DND-41 (cell line): ENCODE results near the gene DYNLT5.
"Not testable (repeated sequence)": the region's sequence is repeated elsewhere in the genome, so short reads cannot be mapped to it uniquely, and the experiment has no call there.

ENCODE experiments used
- ATAC-seq: fragments of 200-7000 bp; cut with Tn5 transposase; 3 replicates; pipeline ENCODE4 v1.9.1; 2021; ENCODE audit warnings: low read depth; ENCODE audit not compliant: insufficient read depth
- DNase-seq: peaks from one replicate; pipeline ENCODE4 v3.0.0-alpha.2; 2020
- H2AFZ ChIP-seq: 2 replicates; pipeline ENCODE4 v1.6.0; 2012; ENCODE audit warnings: low read depth, low read length
- H3K27ac ChIP-seq: 2 replicates; pipeline ENCODE4 v1.5.1; 2012; ENCODE audit warnings: low read length, inconsistent platforms
- H3K27me3 ChIP-seq: fragments of 200-600 bp; sonication (generic); 2 replicates; pipeline ENCODE4 v1.6.0; 2012; ENCODE audit warnings: low read length, mild to moderate bottlenecking, inconsistent platforms; ENCODE audit not compliant: insufficient read depth, poor library complexity
- H3K36me3 ChIP-seq: 2 replicates; pipeline ENCODE4 v1.5.1; 2012; ENCODE audit warnings: low read length, inconsistent platforms; ENCODE audit not compliant: insufficient read depth
- H3K4me1 ChIP-seq: 2 replicates; pipeline ENCODE4 v1.5.1; 2012; ENCODE audit warnings: mild to moderate bottlenecking, low read length; ENCODE audit not compliant: insufficient read depth
- H3K4me2 ChIP-seq: 2 replicates; pipeline ENCODE4 v1.6.0; 2012; ENCODE audit warnings: mild to moderate bottlenecking, moderate library complexity, low read length, inconsistent platforms; ENCODE audit not compliant: insufficient read depth
- H3K4me3 ChIP-seq, 2 experiments: fragments of 200-600 bp in 1 of 2; shearing (Covaris generic) in 1 of 2; 2 replicates each; pipeline ENCODE4 v1.5.1; 2012 to 2016; ENCODE audit warnings: inconsistent platforms in 2 of 2, low read length in 2 of 2, mild to moderate bottlenecking in 2 of 2, low read depth in 1 of 2, moderate library complexity in 1 of 2
- H3K79me2 ChIP-seq: 2 replicates; pipeline ENCODE4 v1.6.0; 2012; ENCODE audit warnings: low read length, inconsistent platforms; ENCODE audit not compliant: insufficient read depth
- H3K9ac ChIP-seq: 2 replicates; pipeline ENCODE4 v1.6.0; 2012; ENCODE audit warnings: low read depth, mild to moderate bottlenecking, inconsistent platforms, low read length, moderate library complexity
- H3K9me3 ChIP-seq: 2 replicates; pipeline ENCODE4 v1.5.1; 2012; ENCODE audit warnings: low read length, moderate library complexity, mild to moderate bottlenecking, inconsistent platforms; ENCODE audit not compliant: insufficient read depth, severe bottlenecking
- H4K20me1 ChIP-seq: 2 replicates; pipeline ENCODE4 v1.6.0; 2012; ENCODE audit warnings: low read length; ENCODE audit not compliant: insufficient read depth
- EZH2 ChIP-seq: IDR thresholded peaks from 3 replicates; pipeline ENCODE4 v1.6.1; 2012; ENCODE audit warnings: borderline replicate concordance, low read depth, mild to moderate bottlenecking, moderate library complexity, low read length, inconsistent platforms; ENCODE audit not compliant: severe bottlenecking
- TF ChIP-seq, protein P1 (sequence below): IDR thresholded peaks from 2 replicates; pipeline ENCODE4 v1.5.1; 2012; ENCODE audit warnings: borderline replicate concordance, low read length, moderate library complexity, mild to moderate bottlenecking; ENCODE audit not compliant: poor library complexity, severe bottlenecking; ENCODE audit errors: extremely low read depth

DYNLT5 gene

DNA sequence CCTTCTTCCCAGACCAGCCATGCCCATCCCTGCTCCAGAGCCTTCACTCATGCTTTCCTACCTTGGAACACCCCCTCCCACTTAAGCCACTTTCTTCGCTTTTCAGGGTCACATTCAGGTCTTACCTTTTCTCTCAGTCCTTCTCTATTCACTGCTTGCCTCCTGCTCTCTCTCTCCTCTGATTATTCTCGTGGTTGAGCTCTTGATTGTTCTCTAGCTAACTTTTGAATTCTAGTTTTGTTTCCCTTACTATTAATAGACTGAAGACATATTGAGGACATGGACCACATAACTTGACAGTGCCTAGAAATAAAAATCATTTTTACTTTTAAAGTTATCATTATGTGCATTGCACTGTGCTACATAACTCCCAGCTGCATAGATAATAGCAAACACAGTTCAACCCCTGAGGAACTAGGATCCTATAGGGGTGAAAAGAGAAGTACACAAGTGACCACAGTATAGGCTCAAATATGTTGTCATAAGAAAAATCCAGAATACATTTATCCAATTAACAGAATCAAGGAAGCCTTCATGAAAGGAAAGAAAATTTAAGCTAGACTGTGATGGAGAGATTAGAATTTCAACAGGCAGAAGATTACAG, 27.3 kb downstream of the DYNLT5 start:
- no peak overlapping the region for H3K4me2 ChIP-seq
- H3K4me1 ChIP-seq = no peaks in the 10 kb centered on the region
- H3K79me2 ChIP-seq = no peaks in the 10 kb centered on the region
- H3K36me3 ChIP-seq = no peaks in the 10 kb centered on the region
- no peak for TF ChIP-seq EZH2
- TF ChIP-seq, protein P1, sequence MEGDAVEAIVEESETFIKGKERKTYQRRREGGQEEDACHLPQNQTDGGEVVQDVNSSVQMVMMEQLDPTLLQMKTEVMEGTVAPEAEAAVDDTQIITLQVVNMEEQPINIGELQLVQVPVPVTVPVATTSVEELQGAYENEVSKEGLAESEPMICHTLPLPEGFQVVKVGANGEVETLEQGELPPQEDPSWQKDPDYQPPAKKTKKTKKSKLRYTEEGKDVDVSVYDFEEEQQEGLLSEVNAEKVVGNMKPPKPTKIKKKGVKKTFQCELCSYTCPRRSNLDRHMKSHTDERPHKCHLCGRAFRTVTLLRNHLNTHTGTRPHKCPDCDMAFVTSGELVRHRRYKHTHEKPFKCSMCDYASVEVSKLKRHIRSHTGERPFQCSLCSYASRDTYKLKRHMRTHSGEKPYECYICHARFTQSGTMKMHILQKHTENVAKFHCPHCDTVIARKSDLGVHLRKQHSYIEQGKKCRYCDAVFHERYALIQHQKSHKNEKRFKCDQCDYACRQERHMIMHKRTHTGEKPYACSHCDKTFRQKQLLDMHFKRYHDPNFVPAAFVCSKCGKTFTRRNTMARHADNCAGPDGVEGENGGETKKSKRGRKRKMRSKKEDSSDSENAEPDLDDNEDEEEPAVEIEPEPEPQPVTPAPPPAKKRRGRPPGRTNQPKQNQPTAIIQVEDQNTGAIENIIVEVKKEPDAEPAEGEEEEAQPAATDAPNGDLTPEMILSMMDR = no peak
- no peak overlapping the region for H3K9ac ChIP-seq
- no peak overlapping the region for H3K4me3 ChIP-seq
- DNase-seq (no peak), ATAC-seq (no peak)
- no peak overlapping the region for H2AFZ ChIP-seq
- no peaks in the 10 kb centered on the region for H3K27me3 ChIP-seq
- no peaks in the 10 kb centered on the region for H4K20me1 ChIP-seq
- H3K9me3 ChIP-seq = no peaks in the 10 kb centered on the region
- no peak overlapping the region for H3K27ac ChIP-seq

DNA sequence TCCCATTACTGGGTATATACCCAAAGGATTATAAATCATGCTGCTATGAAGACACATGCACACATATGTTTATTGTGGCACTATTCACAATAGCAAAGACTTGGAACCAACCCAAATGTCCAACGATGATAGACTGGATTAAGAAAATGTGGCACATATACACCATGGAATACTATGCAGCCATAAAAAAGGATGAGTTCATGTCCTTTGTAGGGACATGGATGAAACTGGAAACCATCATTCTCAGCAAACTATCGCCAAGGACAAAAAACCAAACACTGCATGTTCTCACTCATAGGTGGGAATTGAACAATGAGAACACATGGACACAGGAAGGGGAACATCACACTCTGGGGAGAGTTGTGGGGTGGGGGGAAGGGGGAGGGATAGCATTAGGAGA, 33.5 kb downstream of the DYNLT5 start:
- not testable (repeated sequence) for H3K9me3 ChIP-seq, H3K79me2 ChIP-seq, H3K4me2 ChIP-seq, DNase-seq, H3K27ac ChIP-seq, H3K4me3 ChIP-seq, H3K27me3 ChIP-seq, H2AFZ ChIP-seq, H3K9ac ChIP-seq, ATAC-seq, H3K36me3 ChIP-seq, H4K20me1 ChIP-seq
- peaks cover 15% of the 10 kb centered on the region for H3K4me1 ChIP-seq

DNA sequence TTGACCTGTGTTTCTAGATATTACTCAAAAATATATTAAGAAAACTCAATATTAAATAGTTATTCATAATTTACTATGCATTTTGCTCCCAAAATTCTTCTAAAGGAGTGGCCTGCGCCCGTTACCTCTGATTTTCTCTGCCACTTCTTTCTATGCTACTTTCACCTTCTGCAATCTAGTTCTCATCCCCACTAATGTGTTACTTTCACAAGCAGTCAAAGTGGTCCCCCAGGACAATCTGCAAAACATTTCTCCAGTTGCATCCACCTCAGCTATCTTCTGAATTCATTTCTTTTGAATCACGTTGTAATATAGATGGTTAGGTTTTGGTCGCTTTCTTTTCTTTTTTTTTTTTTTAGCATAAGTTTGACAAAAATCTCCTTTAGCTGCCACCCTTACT, 35.4 kb downstream of the DYNLT5 start:
- peaks cover 15% of the 10 kb centered on the region for H3K4me1 ChIP-seq
- H3K27ac ChIP-seq = no peak overlapping the region
- H3K79me2 ChIP-seq = no peaks in the 10 kb centered on the region
- ATAC-seq = no peak
- no peak overlapping the region for H3K4me3 ChIP-seq
- DNase-seq = no peak
- no peaks in the 10 kb centered on the region for H4K20me1 ChIP-seq
- H3K4me2 ChIP-seq = no peak overlapping the region
- H3K9me3 ChIP-seq = no peaks in the 10 kb centered on the region
- no peak for TF ChIP-seq EZH2
- TF ChIP-seq, protein P1 = no peak
- no peak overlapping the region for H3K9ac ChIP-seq
- no peaks in the 10 kb centered on the region for H3K27me3 ChIP-seq
- H3K36me3 ChIP-seq = no peaks in the 10 kb centered on the region
- no peak overlapping the region for H2AFZ ChIP-seq

DNA sequence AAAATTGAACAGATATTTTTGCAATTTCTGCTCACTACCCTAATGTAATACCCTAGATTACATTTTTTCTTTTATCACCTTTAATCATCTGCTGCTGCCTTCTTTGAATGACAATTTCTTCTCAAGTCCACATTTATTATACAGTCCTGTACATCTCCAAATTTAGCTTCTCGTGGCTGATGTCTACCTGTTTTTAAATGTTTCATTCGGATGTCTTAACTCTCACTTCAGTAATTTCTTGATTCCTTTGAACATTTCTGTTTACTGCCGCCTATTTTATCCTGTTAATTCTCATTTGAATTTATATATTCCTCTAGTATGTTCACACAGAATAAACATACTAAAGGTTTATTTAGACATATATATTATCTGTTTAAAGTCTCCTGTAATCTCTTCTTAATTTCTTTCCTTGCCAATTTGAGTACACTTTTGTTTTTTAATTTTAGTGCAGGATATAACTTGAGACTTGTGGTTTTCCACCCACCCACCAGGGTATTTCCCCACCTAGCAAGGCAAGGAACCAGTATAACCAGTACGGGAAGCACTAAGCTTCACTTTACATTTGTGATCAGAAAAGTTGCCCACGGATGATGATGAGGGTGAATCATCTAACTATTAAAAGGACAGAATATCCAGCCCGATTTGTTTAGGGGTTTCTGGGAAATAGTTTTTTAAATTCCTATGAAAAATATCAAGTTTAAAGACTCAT, 36.1 kb downstream of the DYNLT5 start:
- ATAC-seq (no peak), DNase-seq (no peak)
- no peak for TF ChIP-seq EZH2
- TF ChIP-seq, protein P1 = no peak
- no peaks in the 10 kb centered on the region for H3K9me3 ChIP-seq
- H3K27me3 ChIP-seq = no peaks in the 10 kb centered on the region
- H4K20me1 ChIP-seq = no peaks in the 10 kb centered on the region
- H3K79me2 ChIP-seq = no peaks in the 10 kb centered on the region
- no peak overlapping the region for H3K9ac ChIP-seq
- H2AFZ ChIP-seq = no peak overlapping the region
- H3K27ac ChIP-seq = no peak overlapping the region
- H3K4me3 ChIP-seq = no peak overlapping the region
- no peaks in the 10 kb centered on the region for H3K36me3 ChIP-seq
- peak overlapping the region; percentile 36; the same call in 1 of the 2 replicates for H3K4me2 ChIP-seq
- H3K4me1 ChIP-seq = peaks cover 15% of the 10 kb centered on the region
